ENCODE results near the gene DLG1. TPM values are rescaled to one million over a fixed set of nuclear protein-coding genes. Genes with fewer than 3 reads are reported as not detected.

Gene DLG1
- total and polyA plus RNA-seq, 2 donors (not counting 1 experiment from before 2014, with no cell fraction given), result 47.7 to 53.0 TPM

- H3K9me3 ChIP-seq (ENCODE audit: control insufficient read depth, insufficient read depth, low read depth, low read length), result no peaks in the 10 kb centered on the region
- H3K79me2 ChIP-seq (ENCODE audit: control insufficient read depth, insufficient read depth, low read length), result peaks cover 12% of the 10 kb centered on the region
- no peak overlapping the region for H3K27ac ChIP-seq (ENCODE audit: insufficient read depth, low read length)
- peaks cover 2% of the 10 kb centered on the region for H3K4me1 ChIP-seq (ENCODE audit: control insufficient read depth, extremely low read depth, insufficient read depth, low read length)
- no peak for DNase-seq (ENCODE audit: low read depth in 2 of 2)
- no peaks in the 10 kb centered on the region for H3K27me3 ChIP-seq (ENCODE audit: control insufficient read depth, insufficient read depth, low read length)
- no peak overlapping the region for H3K4me3 ChIP-seq (replicated peaks in 1 of 4; ENCODE audit: control extremely low read depth in 1 of 4, insufficient read depth in 1 of 4, low read depth in 3 of 4, low read length in 4 of 4)
- no peak overlapping the region for H3K4me2 ChIP-seq (ENCODE audit: extremely low read depth, insufficient read depth, low read length)
- TF ChIP-seq EZH2 (IDR thresholded peaks at IDR 0.05; ENCODE audit: low read length, missing control alignments) (no peak), CTCF (conservative IDR thresholded peaks at IDR 0.05 in 1 of 2, IDR thresholded peaks at IDR 0.05 in 1 of 2; ENCODE audit: low read depth in 1 of 2, low read length in 2 of 2) (no peak)
- no peaks in the 10 kb centered on the region for H3K36me3 ChIP-seq (ENCODE audit: control insufficient read depth, insufficient read depth, low read length)
- H2AFZ ChIP-seq (ENCODE audit: low read length), result no peak overlapping the region
- H4K20me1 ChIP-seq (ENCODE audit: control insufficient read depth, extremely low read depth, insufficient read depth, low read length), result no peaks in the 10 kb centered on the region
- no peak overlapping the region for H3K9ac ChIP-seq (ENCODE audit: insufficient read depth, low read length)
Observed at GRCh38 chr3:197191897-197192296, 106.5 kb downstream of the DLG1 start.

GRCh38 chr3:197189623-197190022 is 108.8 kb downstream of the DLG1 start:
- no peak overlapping the region for H2AFZ ChIP-seq (ENCODE audit: low read length)
- H3K4me1 ChIP-seq (ENCODE audit: control insufficient read depth, extremely low read depth, insufficient read depth, low read length), result peaks cover 2% of the 10 kb centered on the region
- TF ChIP-seq EZH2 (IDR thresholded peaks at IDR 0.05; ENCODE audit: low read length, missing control alignments) (no peak), CTCF (conservative IDR thresholded peaks at IDR 0.05 in 1 of 2, IDR thresholded peaks at IDR 0.05 in 1 of 2; ENCODE audit: low read depth in 1 of 2, low read length in 2 of 2) (no peak)
- no peak overlapping the region for H3K27ac ChIP-seq (ENCODE audit: insufficient read depth, low read length)
- no peaks in the 10 kb centered on the region for H3K9me3 ChIP-seq (ENCODE audit: control insufficient read depth, insufficient read depth, low read depth, low read length)
- no peaks in the 10 kb centered on the region for H3K27me3 ChIP-seq (ENCODE audit: control insufficient read depth, insufficient read depth, low read length)
- H3K79me2 ChIP-seq (ENCODE audit: control insufficient read depth, insufficient read depth, low read length), result peaks cover 7% of the 10 kb centered on the region
- no peaks in the 10 kb centered on the region for H4K20me1 ChIP-seq (ENCODE audit: control insufficient read depth, extremely low read depth, insufficient read depth, low read length)
- no peak overlapping the region for H3K4me2 ChIP-seq (ENCODE audit: extremely low read depth, insufficient read depth, low read length)
- H3K4me3 ChIP-seq (replicated peaks in 1 of 4; ENCODE audit: control extremely low read depth in 1 of 4, insufficient read depth in 1 of 4, low read depth in 3 of 4, low read length in 4 of 4), result no peak overlapping the region
- H3K9ac ChIP-seq (ENCODE audit: insufficient read depth, low read length), result no peak overlapping the region
- DNase-seq (ENCODE audit: low read depth in 2 of 2), result no peak
- no peaks in the 10 kb centered on the region for H3K36me3 ChIP-seq (ENCODE audit: control insufficient read depth, insufficient read depth, low read length)

GRCh38 chr3:197188963-197189362 is 109.4 kb downstream of the DLG1 start:
- H3K36me3 ChIP-seq (ENCODE audit: control insufficient read depth, insufficient read depth, low read length), result no peaks in the 10 kb centered on the region
- peaks cover 5% of the 10 kb centered on the region for H3K79me2 ChIP-seq (ENCODE audit: control insufficient read depth, insufficient read depth, low read length)
- peaks cover 2% of the 10 kb centered on the region for H3K4me1 ChIP-seq (ENCODE audit: control insufficient read depth, extremely low read depth, insufficient read depth, low read length)
- DNase-seq (ENCODE audit: low read depth in 2 of 2), result no peak
- no peaks in the 10 kb centered on the region for H3K9me3 ChIP-seq (ENCODE audit: control insufficient read depth, insufficient read depth, low read depth, low read length)
- no peaks in the 10 kb centered on the region for H3K27me3 ChIP-seq (ENCODE audit: control insufficient read depth, insufficient read depth, low read length)
- no peak overlapping the region for H3K4me2 ChIP-seq (ENCODE audit: extremely low read depth, insufficient read depth, low read length)
- no peak overlapping the region for H3K9ac ChIP-seq (ENCODE audit: insufficient read depth, low read length)
- H4K20me1 ChIP-seq (ENCODE audit: control insufficient read depth, extremely low read depth, insufficient read depth, low read length), result no peaks in the 10 kb centered on the region
- H3K27ac ChIP-seq (ENCODE audit: insufficient read depth, low read length), result no peak overlapping the region
- no peak overlapping the region for H3K4me3 ChIP-seq (replicated peaks in 1 of 4; ENCODE audit: control extremely low read depth in 1 of 4, insufficient read depth in 1 of 4, low read depth in 3 of 4, low read length in 4 of 4)
- TF ChIP-seq CTCF (conservative IDR thresholded peaks at IDR 0.05 in 1 of 2, IDR thresholded peaks at IDR 0.05 in 1 of 2; ENCODE audit: low read depth in 1 of 2, low read length in 2 of 2), result no peak
- TF ChIP-seq EZH2 (IDR thresholded peaks at IDR 0.05; ENCODE audit: low read length, missing control alignments), result no peak
- no peak overlapping the region for H2AFZ ChIP-seq (ENCODE audit: low read length)

All from fibroblast of lung (primary cell).